A204.1 (cell line): ENCODE results near the gene RAB2B.
"Not testable (repeated sequence)": the region's sequence is repeated elsewhere in the genome, so short reads cannot be mapped to it uniquely, and the experiment has no call there.

Experiments
- FAIRE-seq: peaks from 2 replicates; lab custom pipeline; 2012; peaks lifted over from hg19 to GRCh38; lab: Jason Lieb, UNC

RAB2B gene

DNA sequence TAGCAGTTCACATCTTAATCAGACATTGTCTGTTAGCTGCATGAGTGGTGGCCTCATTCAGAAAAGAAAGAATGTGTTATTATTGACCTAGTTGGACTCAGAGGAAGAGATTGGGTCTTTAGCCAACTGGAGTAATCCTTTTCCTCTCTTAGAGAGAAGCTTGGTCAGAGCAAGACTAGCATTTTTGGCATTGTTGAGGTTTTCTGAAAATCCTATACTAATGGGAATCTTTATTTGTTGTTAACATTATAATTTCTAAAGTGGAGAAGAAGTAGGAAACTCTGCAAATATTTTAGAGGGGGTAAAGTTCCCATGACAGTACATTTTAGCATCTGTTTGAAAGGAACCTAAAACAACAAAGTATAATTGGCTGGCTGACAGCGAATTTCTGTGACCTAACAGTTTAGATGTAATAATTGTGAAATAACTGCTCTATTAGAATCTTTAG lies 9.9 kb upstream of the RAB2B start:
- no peak for FAIRE-seq

DNA sequence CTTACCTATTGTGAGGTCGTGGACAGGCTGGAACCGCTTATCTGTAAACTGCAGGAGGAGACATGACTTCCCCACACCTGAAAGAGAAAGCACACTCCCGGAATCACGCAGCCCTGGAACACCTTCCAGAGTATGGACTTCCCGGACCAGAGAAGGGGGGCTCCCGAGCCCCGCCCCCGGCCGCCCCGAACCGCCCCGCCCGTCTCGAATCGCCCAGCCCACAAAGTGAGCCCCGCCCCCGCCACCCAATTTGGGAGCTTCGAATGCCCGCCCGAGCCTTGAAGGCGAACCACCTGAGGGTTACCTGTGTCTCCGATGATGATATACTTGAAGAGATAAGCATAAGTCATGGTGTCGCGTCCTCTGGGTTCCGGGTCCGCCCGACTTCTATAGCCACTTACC lies 235 bp downstream of the RAB2B start:
- no peak for FAIRE-seq

DNA sequence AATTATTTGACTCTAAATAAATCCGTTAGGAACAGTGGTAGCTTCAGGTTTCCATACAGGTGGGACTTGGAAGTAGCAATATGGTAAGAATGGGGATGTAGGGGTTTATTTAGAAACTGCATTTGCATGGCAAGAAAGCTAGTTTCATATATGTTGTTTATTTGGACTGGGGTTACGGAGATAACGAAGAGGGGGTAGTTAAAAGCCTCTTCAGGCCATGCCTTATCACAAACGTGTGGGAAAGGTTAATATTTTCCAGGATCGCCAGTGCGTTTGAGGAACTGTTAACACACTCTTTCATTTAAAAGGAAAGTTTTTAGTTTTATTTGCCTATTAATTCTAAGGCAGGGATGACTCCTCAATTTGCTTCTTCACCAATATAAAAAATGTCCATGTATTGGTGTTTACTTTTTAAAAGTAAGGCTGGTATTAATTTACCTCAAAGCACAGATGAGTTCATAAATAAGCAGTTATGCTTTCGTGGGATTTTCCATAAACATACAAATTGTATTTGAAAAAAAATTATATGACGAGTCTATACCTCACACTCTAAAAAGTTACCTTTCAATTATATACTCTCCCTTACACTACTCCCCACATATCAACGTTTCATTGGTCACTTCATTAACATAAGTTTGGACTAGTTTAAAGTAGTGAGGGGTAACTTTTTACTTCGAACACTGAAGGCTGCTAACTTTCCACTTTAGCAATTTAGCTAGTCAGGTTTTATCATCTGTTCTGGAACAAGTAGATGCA lies 814 bp downstream of the RAB2B start:
- FAIRE-seq: no peak

DNA sequence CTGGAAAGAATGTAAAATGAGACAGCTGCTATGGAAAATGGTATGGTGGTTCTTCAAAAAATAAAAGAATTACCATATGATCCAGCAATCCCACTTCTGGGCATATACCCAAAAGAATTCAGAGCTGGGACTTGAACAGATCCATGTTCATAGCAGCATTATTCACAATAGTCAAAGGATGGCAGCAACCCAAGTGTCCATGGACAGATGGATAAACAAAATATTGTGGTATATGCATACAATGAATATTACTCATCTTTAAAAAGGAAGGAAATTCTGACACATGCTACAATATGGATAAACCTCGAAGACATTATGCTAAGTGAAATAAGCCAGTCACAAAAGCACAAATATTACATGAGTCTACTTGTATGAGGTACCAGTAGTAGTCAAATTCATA lies 9.1 kb downstream of the RAB2B start:
- FAIRE-seq: no peak

DNA sequence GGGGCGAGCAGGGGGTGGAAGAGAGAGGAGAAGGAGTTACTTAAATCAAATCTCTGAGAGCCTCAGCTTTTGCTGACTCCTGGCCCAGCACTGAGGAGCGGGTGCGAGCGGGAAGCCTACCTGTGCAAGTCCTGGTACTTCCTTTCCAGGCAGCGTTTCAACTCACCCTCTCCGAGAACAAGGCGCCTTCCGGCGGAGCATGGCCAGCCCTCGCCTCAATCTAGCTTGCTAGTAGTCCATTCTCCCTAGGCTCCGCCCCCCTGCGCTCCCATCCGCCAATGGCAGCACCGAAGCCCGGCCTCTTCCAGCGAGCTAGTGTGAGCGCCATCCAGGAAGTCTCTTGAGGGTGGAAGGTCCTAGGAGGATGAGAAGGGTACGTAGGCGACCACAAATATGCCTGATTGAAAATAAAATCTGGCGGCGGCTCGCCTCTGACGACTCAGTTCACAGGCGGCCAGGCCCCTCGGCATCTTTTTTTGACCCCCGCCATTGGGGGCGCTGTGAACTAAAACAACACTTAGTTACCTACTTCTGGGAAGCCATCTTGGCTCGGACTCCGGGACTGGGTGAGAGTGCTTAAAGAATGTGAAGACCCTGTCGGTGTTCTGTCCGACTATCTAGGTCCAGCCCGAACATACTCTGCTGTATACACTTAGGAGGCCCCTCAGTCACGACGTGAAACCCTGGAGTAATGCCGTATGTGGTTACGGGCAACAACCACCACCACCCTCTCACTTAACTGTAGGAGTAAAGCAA lies 20.7 kb downstream of the RAB2B start, which contains the start of gene CHD8:
Gene CHD8 (minus strand): TSS at position 212 of the 756 bp plus-strand sequence. CDS start 24,480 bp downstream, outside the sequence.
- FAIRE-seq: peak; percentile 99

DNA sequence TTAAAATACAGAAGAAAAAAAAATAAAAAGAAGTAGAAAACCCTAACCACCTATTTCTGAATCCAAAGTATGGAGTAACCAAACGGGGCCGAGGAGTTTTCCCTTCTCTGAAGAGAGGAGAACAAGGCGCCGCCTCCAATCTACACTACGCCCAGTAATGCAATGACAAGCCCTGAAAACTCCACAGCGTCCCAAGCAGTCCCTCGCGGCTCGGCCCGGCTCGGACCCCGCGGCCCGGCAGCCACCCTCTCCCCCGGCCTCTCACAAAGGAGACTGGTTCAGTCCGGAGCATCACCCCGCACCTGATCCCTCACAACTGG lies 21.2 kb downstream of the RAB2B start:
- no peak for FAIRE-seq

DNA sequence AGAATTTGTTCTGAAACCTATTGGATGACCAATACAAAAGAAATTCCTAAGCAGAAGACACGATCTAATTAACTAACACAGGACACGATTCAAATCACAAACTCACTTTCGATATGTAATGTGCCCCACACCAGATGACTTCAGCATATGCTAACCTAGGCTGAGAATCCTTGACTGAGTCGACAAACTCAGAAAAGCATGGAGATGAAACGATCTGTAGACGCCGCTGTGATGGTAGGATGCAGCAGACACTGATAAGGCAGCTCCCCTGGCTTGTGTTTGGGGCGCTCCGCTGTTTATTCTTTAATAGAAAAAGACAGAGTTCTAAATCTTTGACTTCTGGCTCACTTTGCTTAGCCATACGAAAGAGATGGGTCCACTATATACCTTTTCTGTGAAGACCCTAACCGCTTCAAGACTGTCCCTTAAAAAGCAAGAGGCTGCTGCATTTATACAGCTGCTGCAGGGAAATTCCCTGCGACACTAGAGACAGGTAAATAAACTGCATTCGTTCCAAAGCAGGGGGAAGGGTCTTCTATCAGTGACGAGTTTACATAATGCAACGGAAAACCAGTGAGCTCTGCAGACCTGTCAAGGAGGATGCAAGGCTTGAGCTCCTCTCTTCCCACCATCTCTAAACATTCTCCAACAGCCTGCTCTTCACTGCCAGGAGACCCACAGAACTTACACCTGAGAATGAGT lies 21.8 kb downstream of the RAB2B start:
- no peak for FAIRE-seq

DNA sequence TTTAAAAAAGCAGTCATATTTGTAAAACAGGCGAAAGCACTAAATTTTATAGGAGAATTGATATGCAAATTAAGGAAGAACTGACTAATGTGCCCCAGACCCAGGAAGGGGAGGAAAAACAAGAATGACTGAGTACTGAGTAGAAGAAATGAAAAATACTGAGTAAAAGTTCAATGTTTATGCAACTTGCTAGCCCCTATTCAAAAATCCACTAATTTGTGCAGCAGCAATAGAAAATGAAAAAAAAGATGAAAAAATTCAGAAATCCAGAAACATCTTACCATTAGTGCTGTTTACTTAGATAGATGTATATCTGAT lies 26.9 kb downstream of the RAB2B start:
- no peak for FAIRE-seq

DNA sequence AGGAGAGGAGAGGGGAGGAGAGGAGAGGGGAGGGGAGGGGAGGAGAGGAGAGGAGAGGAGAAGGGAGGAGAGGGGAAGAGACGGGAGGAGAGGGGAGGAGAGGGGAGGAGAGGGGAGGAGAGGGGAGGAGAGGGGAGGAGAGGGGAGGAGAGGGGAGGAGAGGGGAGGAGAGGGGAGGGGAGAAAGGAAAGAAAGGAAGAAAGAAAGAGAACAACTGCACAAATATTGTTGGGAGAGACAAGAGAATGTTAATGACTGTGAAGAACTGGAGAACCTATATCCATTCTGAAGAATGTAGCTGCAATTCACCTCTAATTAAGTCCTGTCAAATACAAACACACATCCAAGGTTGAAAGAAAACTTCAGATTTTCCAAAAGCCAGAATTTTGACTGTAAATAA lies 34.1 kb downstream of the RAB2B start:
- FAIRE-seq: not testable (repeated sequence)

DNA sequence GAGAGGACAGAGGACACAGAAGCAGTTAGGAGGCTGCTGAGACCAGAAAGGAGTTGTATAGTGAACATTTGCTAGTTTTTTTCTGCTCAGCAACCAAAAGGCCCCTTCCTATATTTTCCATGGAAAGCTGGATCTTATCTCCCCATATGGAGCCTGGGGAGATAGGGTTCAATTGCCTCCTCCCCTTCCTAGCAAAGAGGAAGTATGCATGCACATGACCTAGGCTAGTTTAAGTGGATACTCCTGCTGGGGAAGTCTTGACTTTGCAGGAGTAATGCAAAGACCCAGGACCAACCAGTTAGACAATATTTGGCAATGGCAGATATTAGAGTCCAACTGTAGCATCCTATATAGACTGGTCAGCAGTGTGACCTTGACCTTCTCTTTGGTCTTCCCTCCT lies 35.9 kb downstream of the RAB2B start:
- no peak for FAIRE-seq

DNA sequence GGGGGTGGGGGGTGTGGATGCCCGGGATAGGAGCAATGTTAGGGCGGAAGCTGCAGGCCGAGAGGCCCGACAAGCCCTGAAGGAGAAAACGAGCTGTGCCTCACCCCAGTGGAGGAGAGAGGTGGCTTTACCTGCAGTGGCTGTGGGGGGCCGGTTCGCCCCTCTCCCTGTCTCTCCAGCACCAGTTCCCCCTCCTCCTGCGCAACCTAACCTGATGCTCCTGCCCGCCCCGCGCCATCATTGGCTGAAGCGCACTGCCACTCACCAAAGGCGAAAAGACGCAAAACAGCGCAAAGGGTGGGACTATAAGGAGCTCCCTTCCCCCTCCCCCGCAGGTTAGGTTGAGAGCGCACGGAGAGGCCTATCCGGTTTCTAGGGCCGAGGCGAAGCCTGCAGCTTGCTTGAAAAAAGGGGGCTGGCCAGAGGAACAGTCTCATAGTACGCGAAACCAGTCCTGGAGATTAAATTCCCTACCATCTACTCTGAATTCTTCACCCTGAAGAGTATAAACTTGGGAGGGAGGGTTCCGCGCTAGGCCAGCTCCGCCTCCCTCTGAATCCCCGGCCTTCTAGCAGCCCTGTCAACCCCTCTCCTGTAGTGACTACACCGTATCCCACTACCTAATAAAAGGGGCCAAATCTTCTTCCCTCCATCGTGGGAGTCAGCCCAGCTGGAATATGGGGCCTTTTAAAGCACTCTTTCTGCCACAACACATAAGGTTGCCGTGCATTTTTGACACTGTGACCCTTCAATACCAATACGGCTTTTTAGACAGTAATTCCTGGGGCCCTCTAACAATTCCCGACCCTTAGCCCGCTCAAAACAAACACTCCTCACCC lies 39.5 kb downstream of the RAB2B start:
- peak; percentile 72 for FAIRE-seq

DNA sequence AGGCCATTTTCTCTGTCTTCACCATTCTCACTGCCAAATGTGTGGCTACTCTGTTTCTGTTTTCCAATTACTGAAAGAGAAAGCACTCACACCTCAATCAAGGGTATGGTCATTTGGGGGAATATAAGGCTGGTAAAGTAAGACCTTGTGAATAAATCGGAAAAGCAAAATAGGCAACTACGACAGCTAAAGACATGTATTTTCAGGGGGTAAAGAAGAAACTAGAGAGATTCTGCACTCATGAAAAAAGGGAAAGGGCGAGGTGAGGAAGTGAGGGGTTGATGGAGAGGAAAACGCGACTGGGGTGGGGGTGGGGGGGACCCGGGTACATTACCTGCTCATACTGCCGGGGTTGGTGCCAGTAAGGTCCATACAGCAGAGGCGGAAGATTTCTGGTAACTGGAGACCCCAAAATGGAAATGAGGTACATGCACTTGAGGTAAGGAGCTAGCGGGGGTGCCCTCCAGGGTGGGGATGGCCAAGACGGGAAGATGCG lies 40.1 kb downstream of the RAB2B start:
- no peak for FAIRE-seq

DNA sequence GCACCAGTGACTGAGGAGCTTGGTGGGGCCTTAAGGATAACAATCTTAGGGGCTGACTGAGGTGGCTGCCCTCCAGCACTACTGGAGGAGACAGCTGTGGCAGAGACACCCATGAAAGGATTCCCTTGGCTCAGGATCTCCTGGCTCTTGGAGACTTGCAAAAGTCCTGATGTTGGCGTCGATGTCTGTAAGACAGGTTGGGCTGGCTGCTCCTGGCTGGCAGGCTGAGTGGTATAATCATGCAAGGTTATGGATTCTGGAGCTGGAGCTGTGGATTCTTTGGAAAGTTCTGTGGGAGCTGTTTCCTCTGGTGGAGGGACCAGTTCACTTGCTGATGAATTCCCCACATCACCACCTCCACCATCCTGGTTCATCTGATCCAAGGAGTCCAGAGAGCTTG lies 45.6 kb downstream of the RAB2B start:
- FAIRE-seq: no peak

DNA sequence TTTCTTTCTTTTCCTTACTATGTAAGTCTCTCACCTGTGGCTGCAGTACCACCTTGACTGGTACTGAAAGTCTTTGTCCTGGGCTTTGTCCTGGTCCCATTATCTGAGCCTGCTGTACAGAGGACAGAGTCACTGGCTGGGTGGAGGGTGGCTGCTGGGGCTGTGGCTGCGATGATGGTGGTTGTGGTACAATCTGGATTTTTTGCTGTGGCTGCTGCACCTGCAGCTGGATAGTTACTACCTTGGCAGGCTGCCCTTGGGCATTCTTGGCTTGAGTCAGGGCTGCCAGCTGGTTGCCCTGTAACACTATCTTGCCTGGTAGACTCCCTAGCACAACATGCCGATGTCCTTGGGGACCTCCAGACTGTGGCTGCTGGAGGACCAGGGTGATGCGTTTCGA lies 47.8 kb downstream of the RAB2B start:
- FAIRE-seq: no peak

DNA sequence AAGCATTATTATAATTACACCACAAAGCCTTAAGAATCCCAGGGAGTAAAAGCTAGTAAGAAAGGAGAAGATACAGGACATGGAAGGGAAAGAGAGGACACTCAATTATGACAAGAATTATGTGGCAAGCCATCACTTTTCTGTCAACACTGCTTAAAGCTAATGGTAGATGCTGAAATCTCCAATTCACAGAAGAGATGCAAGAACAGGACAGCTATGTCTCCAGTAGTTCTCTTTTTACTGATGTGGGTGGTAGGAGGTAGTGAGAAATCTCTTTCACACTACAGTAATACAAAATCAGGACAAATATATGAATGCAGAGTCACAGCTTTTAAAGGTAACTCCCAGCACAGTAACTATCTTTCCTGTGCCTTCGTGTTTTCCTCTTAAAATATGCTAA lies 50.1 kb downstream of the RAB2B start:
- FAIRE-seq: no peak

DNA sequence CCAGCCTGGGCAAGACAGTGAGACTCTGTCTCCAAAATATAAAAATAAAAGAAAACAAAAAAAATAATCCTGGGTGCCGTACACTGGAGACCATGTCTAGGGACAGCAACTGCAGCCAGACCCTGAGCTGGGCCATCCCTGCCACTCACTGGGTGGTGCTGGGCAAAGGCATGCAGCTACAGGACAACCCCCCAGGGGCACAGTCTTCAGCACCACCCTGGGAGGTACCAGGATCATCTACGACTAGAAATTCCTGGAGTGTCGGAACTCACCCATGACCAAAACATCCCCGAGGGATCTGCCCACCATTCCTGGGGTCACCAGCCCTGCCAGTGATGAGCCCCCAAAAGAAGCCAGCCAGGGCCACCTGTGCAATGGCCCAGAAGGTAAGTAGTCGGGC lies 57.2 kb downstream of the RAB2B start:
- FAIRE-seq: no peak

DNA sequence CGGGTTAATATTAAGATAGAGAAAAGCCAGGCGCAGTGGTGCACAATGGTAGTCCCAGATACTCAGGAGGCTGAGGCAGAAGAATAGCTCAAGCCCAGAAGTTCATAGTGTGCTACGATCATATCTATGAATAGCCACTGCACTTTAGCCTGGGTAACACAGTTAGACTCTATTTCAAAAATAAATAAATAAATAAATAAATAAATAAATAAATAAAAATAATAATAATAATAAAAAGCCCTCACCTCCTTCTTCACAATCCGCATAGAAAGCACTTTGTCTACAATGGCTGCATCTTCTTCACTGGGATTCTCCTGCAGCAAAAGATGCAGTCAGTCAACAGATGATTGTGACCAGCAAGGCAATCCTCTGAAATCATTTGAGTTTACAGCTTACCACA lies 61.4 kb downstream of the RAB2B start:
- no peak for FAIRE-seq

DNA sequence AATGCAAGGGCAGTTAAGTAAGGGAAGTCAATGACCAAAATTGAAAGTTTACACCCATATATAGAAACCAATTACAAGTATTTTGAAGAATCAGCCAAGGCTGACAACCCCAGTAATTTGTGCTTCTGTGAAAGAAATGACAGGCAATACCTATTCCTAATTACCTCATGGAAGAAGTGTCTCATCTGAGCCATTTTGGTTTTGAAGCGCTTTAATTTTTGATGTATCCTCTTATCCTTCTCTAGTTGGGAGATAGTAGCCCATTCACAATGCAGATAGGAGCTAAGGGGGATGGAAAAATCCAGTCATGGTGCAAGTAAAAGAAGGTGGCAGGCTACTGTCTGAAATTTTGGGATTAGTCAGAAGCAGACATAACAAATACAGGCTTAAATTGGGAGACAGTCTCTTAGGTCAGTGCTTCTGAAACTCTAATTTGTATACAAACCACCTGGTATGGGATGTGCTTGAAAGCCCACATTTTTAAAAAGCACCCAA lies 62.6 kb downstream of the RAB2B start:
- no peak for FAIRE-seq
